Right renal pelvis (tissue), 4 donors: ENCODE results near the gene AJUBA. TPM values are rescaled to one million over a fixed set of nuclear protein-coding genes. Genes with fewer than 3 reads are reported as not detected.
"Not testable (repeated sequence)": the region's sequence is repeated elsewhere in the genome, so short reads cannot be mapped to it uniquely, and the experiment has no call there.

Source experiments
- DNase-seq, 4 donors: peaks; one replicate each; pipeline ENCODE4 v3.0.0-alpha.2; 2013; ENCODE audit warnings: low read depth in 4 of 4, low spot score in 3 of 4, missing footprints in 1 of 4
- polyA plus RNA-seq, 4 donors: library from polyadenylated mRNA; unstranded; fragments of 120-200 nt; gene quantifications; one replicate each; pipeline ENCODE4 v1.2.1, GENCODE V29; 2013; ENCODE audit not compliant: insufficient read length in 4 of 4

Gene AJUBA
- polyA plus RNA-seq, 4 donors = 72.6 to 92.4 (median 81.5) TPM

GRCh38 chr14:22955702-22956569 lies 26.4 kb downstream of the AJUBA start:
- DNase-seq = no peak

- no peak for DNase-seq
Measured at GRCh38 chr14:22952418-22952817, 29.9 kb downstream of the AJUBA start.

GRCh38 chr14:22951795-22952194 lies 30.6 kb downstream of the AJUBA start:
- DNase-seq = not testable (repeated sequence)

GRCh38 chr14:22945642-22946041 lies 36.7 kb downstream of the AJUBA start:
- no peak for DNase-seq

GRCh38 chr14:22939684-22940083 lies 42.7 kb downstream of the AJUBA start:
- DNase-seq = no peak

- no peak for DNase-seq
Measured at GRCh38 chr14:22935156-22935555, 47.2 kb downstream of the AJUBA start.

GRCh38 chr14:22932146-22932545 lies 50.2 kb downstream of the AJUBA start:
- DNase-seq = no peak

- no peak for DNase-seq
Measured at GRCh38 chr14:22929961-22930364, 52.4 kb downstream of the AJUBA start.

GRCh38 chr14:22929104-22929960 lies 53.0 kb downstream of the AJUBA start, which contains the start of gene PRMT5:
Gene PRMT5, minus strand, starts transcription at chr14:22929376. Its CDS starts 15 bp downstream, at chr14:22929361.
- peak; percentile 99 to 100 (median 99) for DNase-seq

- no peak for DNase-seq
Measured at GRCh38 chr14:22928237-22929103, 53.9 kb downstream of the AJUBA start.

- no peak for DNase-seq
Measured at GRCh38 chr14:22926316-22926715, 56.0 kb downstream of the AJUBA start.

- no peak for DNase-seq
Measured at GRCh38 chr14:22925513-22925912, 56.8 kb downstream of the AJUBA start.

- no peak for DNase-seq
Measured at GRCh38 chr14:22923746-22924145, 58.6 kb downstream of the AJUBA start.

GRCh38 chr14:22922294-22922693 lies 60.1 kb downstream of the AJUBA start:
- DNase-seq = no peak

Other genes starting within 250 kb of the AJUBA start
- gene OXA1L, start 215.9 kb downstream of the AJUBA start, polyA plus RNA-seq = 100 to 1,000 TPM; 131 to 150 (median 139) TPM
- gene SLC7A7, start 167.1 kb downstream of the AJUBA start, polyA plus RNA-seq = 100 to 1,000 TPM in 3 of 4 donors, 10 to 100 TPM in 1; 95.3 to 132 (median 105) TPM
- 10 to 100 TPM; 73.5 to 91.2 (median 79.6) TPM for gene MRPL52, start 152.7 kb downstream of the AJUBA start, polyA plus RNA-seq
- 100 to 1,000 TPM; 147 to 172 (median 165) TPM for gene MMP14, start 146.0 kb downstream of the AJUBA start, polyA plus RNA-seq
- gene LRP10, start 110.8 kb downstream of the AJUBA start, polyA plus RNA-seq = 100 to 1,000 TPM in 1 of 4 donors, 10 to 100 TPM in 3; 83.8 to 104 (median 90.0) TPM
- 1 to 10 TPM; 1.1 to 1.7 (median 1.3) TPM for gene REM2, start 99.3 kb downstream of the AJUBA start, polyA plus RNA-seq
- gene RBM23, start 63.4 kb downstream of the AJUBA start, polyA plus RNA-seq = 100 to 1,000 TPM; 114 to 126 (median 122) TPM
- 100 to 1,000 TPM; 134 to 151 (median 144) TPM for gene PRMT5, start 53.2 kb downstream of the AJUBA start, polyA plus RNA-seq
- 10 to 100 TPM; 50.3 to 57.8 (median 52.7) TPM for gene HAUS4, start 25.5 kb downstream of the AJUBA start, polyA plus RNA-seq
- 10 to 100 TPM; 16.9 to 20.4 (median 18.8) TPM for gene C14orf93, start 27.6 kb upstream of the AJUBA start, polyA plus RNA-seq
- 100 to 1,000 TPM; 188 to 243 (median 217) TPM for gene PSMB5, start 52.3 kb upstream of the AJUBA start, polyA plus RNA-seq
- under 1 TPM in 1 of 4 donors, not detected in 3; 0.09 TPM for gene PSMB11, start 59.7 kb upstream of the AJUBA start, polyA plus RNA-seq
- gene CDH24, start 75.0 kb upstream of the AJUBA start, polyA plus RNA-seq = 10 to 100 TPM; 20.4 to 24.9 (median 21.1) TPM
- 100 to 1,000 TPM; 218 to 267 (median 225) TPM for gene ACIN1, start 112.6 kb upstream of the AJUBA start, polyA plus RNA-seq
- gene C14orf119, start 113.0 kb upstream of the AJUBA start, polyA plus RNA-seq = 10 to 100 TPM; 79.9 to 87.9 (median 84.4) TPM
- under 1 TPM in 1 of 4 donors, not detected in 3; 0.04 TPM for gene CIROP, start 122.4 kb upstream of the AJUBA start, polyA plus RNA-seq
- gene CEBPE, start 136.7 kb upstream of the AJUBA start, polyA plus RNA-seq = under 1 TPM in 3 of 4 donors, not detected in 1; 0.13 to 0.32 (median 0.18) TPM
- 100 to 1,000 TPM in 1 of 4 donors, 10 to 100 TPM in 3; 88.7 to 100 (median 95.3) TPM for gene SLC7A8, start 201.1 kb upstream of the AJUBA start, polyA plus RNA-seq